Measurements from ENCODE around the gene NSFL1C. TPM values are rescaled to one million over a fixed set of nuclear protein-coding genes. Genes with fewer than 3 reads are reported as not detected.

Gene NSFL1C
- total and polyA plus RNA-seq, 8 donors = 23.7 to 43.8 (median 32.7) TPM

DNA sequence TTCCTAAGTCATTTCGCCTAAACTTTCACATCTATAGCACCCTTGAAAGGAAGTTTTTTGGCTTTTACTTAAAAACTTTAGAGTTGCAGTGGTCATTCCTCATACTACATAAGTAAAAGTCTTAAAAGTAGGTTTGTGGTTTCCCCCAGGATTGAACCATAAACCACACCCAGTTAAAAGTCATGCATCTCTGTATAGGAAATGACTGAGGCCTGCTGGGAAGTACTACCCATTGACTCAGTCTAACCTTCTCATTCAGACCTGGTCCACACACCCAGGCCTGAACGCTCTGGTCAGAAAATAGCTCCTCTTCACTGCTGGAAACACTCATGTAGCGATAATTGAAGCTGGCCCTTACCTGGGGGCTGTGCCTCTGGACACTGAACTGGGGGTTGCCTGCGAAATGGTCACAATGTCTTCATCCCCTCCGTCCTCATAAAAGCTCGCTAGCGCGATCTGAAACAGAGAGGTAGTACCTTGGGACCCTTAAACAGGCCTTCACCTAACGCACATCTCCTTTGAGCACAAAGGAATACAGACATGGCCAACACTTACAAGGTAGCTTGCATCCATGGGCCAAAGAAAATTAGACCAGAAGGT, 2.6 kb downstream of the NSFL1C start:
- DNase-seq (no peak), ATAC-seq (no peak), FAIRE-seq (no peak)
- H3K27ac ChIP-seq = no peak overlapping the region
- H3K4me3 ChIP-seq = no peak overlapping the region
- intact Hi-C loops (cut with DNase I) = no loop called here
- WGBS, 2 donors = 94 to 95% methylated on average over 9 of the region's 9 CpGs
- no peaks in the 10 kb centered on the region for H3K27me3 ChIP-seq
- H3K4me1 ChIP-seq = peaks cover 25 to 35% (median 29%) of the 10 kb centered on the region in 3 donors
- TF ChIP-seq, protein P1, sequence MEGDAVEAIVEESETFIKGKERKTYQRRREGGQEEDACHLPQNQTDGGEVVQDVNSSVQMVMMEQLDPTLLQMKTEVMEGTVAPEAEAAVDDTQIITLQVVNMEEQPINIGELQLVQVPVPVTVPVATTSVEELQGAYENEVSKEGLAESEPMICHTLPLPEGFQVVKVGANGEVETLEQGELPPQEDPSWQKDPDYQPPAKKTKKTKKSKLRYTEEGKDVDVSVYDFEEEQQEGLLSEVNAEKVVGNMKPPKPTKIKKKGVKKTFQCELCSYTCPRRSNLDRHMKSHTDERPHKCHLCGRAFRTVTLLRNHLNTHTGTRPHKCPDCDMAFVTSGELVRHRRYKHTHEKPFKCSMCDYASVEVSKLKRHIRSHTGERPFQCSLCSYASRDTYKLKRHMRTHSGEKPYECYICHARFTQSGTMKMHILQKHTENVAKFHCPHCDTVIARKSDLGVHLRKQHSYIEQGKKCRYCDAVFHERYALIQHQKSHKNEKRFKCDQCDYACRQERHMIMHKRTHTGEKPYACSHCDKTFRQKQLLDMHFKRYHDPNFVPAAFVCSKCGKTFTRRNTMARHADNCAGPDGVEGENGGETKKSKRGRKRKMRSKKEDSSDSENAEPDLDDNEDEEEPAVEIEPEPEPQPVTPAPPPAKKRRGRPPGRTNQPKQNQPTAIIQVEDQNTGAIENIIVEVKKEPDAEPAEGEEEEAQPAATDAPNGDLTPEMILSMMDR (IDR thresholded peaks at IDR 0.05) = no peak
- no peaks in the 10 kb centered on the region for H3K9me3 ChIP-seq
- H3K36me3 ChIP-seq = peaks cover 0 to 14% (median 7%) of the 10 kb centered on the region in 3 donors

DNA sequence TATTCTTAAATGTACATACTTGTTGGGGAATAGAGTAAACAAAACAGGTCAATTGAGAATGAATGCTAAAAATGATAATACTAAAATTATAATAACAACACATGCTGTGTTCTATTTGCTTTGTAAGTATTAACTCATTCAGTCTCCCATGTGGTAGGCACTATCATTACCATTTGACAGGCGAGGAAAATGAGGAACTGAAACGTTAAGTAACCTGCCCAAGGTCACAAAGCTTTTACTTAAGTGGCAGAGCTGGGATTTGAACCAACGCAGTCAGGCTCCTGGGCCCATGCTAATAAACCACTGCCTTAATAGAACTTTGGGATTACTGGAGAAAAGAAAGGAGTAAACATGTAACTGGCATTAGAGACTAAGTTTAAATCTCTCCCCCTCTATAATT, 3.8 kb downstream of the NSFL1C start:
- H3K27ac ChIP-seq = no peak overlapping the region
- FAIRE-seq = no peak
- H3K27me3 ChIP-seq = no peaks in the 10 kb centered on the region
- no peak for ATAC-seq
- H3K36me3 ChIP-seq = peaks cover 0 to 17% (median 10%) of the 10 kb centered on the region in 3 donors
- no peak for DNase-seq
- intact Hi-C loops (cut with DNase I) = no loop called here
- peaks cover 15 to 23% (median 18%) of the 10 kb centered on the region in 3 donors for H3K4me1 ChIP-seq
- no peak overlapping the region for H3K4me3 ChIP-seq
- H3K9me3 ChIP-seq = no peaks in the 10 kb centered on the region
- TF ChIP-seq, protein P1 (IDR thresholded peaks at IDR 0.05) = no peak
- 58 to 59% methylated on average over 3 of the region's 3 CpGs for WGBS, 2 donors

DNA sequence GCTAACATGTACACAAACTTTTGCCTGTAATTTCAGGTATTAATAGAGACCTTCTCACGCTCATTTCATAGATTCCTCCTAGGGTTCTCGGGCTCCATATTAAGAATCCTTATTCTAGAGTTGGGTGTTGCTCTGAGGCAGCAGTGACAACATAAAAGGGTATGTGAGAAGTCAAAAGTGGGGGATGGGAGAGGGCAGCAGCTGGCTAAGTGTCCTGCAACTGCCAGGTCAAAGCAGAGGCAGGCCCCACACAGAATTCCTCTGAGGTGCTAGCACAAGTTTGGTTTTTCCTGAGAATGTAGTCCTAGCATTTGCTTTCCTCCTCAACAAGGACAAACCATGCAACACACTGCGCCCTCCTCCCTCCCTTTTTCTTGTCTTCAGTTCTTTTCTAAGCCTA, 4.6 kb downstream of the NSFL1C start:
- no peak for DNase-seq
- no peaks in the 10 kb centered on the region for H3K9me3 ChIP-seq
- TF ChIP-seq, protein P1 (IDR thresholded peaks at IDR 0.05) = no peak
- intact Hi-C loops (cut with DNase I) = no loop called here
- FAIRE-seq = no peak
- peaks cover 0 to 25% (median 15%) of the 10 kb centered on the region in 3 donors for H3K36me3 ChIP-seq
- 96% methylated on average over 3 of the region's 3 CpGs for WGBS, 2 donors
- H3K4me3 ChIP-seq = no peak overlapping the region
- ATAC-seq = no peak
- no peak overlapping the region for H3K27ac ChIP-seq
- H3K4me1 ChIP-seq = peaks cover 7 to 15% (median 11%) of the 10 kb centered on the region in 3 donors
- H3K27me3 ChIP-seq = no peaks in the 10 kb centered on the region

DNA sequence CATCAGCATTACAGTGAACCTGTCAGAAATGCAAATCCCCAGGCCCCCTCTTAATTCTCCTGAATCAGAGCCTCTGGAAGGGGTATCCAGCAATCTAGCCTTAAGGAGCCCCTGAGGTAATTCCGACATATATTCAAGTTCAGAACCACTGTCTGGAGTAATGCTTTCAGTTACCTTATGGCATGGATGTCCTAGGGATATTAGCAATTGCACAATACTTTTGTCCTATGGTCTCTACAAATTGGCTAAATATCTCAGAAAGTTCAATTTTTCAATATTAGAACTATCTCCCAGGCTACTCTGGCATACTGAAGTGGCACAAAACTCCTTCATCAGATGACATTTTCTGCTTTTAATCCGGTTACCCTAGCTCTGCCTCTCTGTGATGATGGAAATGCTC, 6.4 kb downstream of the NSFL1C start:
- no peak overlapping the region for H3K27ac ChIP-seq
- intact Hi-C loops (cut with DNase I) = no loop called here
- H3K9me3 ChIP-seq = no peaks in the 10 kb centered on the region
- ATAC-seq = no peak
- TF ChIP-seq, protein P1 (IDR thresholded peaks at IDR 0.05) = no peak
- FAIRE-seq = no peak
- DNase-seq = no peak
- H3K36me3 ChIP-seq = peaks cover 0 to 37% (median 15%) of the 10 kb centered on the region in 3 donors
- no peak overlapping the region for H3K4me3 ChIP-seq
- H3K4me1 ChIP-seq = peaks cover 3 to 10% (median 4%) of the 10 kb centered on the region in 3 donors
- 93% methylated on average over 2 of the region's 2 CpGs for WGBS, 2 donors
- H3K27me3 ChIP-seq = no peaks in the 10 kb centered on the region

DNA sequence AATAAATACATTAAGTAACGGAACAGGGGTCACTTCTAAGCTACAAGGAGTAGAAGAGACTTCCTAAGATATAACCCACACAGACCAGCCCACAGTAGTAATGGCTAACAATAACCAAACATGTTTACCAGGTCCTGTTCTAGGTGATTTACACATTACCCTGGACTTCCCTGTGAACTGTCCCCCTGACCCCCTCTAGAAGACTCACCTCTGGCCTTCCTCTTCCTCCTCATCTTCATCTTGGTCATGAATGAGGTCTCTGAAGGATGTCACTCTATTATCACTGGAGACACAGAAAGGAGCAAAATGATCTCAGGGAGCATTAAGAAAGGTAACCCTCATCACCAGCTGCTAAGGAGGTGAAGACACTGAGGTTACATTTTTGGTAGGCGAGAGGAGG, 8.7 kb downstream of the NSFL1C start:
- Histone ChIP-seq H3K4me1 (no peaks in the 10 kb centered on the region), H3K9me3 (no peaks in the 10 kb centered on the region), H3K4me3 (no peak overlapping the region), H3K27me3 (no peaks in the 10 kb centered on the region), H3K36me3 (peaks cover 2 to 60% (median 19%) of the 10 kb centered on the region in 3 donors), H3K27ac (no peak overlapping the region)
- TF ChIP-seq, protein P1 (IDR thresholded peaks at IDR 0.05) = no peak
- no peak for DNase-seq
- intact Hi-C loops (cut with DNase I) = no loop called here
- no peak for FAIRE-seq
- WGBS, 2 donors = 94 to 97% methylated on average over 2 of the region's 2 CpGs
- no peak for ATAC-seq

All from pancreas (tissue), 10 donors.